ENCODE measurements around the gene NOD1.
A peak's percentile ranks its signal among the peaks of the same experiment; 100 is the strongest.

The NOD1 gene

GRCh38 chr7:30464231-30464671, 14.3 kb downstream of the NOD1 start:
- H3K4me3 ChIP-seq (replicated peaks in 1 of 2; ENCODE audit: low read depth in 2 of 2, low read length in 2 of 2) = no peak overlapping the region
- TF ChIP-seq, protein P1, sequence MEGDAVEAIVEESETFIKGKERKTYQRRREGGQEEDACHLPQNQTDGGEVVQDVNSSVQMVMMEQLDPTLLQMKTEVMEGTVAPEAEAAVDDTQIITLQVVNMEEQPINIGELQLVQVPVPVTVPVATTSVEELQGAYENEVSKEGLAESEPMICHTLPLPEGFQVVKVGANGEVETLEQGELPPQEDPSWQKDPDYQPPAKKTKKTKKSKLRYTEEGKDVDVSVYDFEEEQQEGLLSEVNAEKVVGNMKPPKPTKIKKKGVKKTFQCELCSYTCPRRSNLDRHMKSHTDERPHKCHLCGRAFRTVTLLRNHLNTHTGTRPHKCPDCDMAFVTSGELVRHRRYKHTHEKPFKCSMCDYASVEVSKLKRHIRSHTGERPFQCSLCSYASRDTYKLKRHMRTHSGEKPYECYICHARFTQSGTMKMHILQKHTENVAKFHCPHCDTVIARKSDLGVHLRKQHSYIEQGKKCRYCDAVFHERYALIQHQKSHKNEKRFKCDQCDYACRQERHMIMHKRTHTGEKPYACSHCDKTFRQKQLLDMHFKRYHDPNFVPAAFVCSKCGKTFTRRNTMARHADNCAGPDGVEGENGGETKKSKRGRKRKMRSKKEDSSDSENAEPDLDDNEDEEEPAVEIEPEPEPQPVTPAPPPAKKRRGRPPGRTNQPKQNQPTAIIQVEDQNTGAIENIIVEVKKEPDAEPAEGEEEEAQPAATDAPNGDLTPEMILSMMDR (IDR thresholded peaks at IDR 0.05; ENCODE audit: low read depth, low read length) = no peak
- DNase-seq (ENCODE audit: low read depth in 2 of 2) = peak in 1 of 2 donors; percentile 48

DNA sequence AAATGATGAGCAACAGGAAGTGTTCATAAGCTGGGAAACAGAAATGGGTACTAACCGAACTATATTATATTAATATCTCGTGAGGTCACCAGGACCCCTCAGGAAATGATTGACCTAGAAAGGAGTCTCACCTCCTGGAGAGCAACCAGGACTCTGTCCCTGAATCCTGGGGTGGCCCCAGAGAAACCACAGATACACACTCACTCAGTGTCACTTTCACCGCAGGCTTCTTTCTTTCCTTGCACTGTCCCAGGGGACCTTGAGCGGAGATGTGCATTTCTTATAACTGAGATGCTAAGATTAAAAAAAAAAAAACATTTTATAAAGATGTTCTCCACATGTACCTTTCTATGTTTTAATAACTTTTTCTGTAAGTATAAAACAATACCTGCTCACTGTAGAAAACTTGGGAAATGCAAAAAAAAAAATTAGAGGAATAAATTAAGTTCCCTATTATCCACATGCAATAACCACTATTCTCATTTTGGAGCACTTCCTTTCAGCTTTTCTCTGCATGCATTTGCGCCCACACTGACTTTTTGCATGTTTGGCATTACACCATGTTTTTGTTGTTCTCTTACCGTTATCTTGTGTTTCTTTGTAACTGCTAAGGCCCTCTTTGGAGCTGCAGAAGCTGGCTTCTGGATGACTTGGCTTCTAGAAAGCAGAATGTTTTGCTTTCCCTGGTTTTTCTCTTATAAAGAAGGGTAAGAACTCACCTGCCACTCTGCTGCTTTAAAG, 15.0 kb downstream of the NOD1 start:
- no peak overlapping the region for H3K4me3 ChIP-seq (replicated peaks in 1 of 2; ENCODE audit: low read depth in 2 of 2, low read length in 2 of 2)
- peak; percentile 55 to 74 for DNase-seq (ENCODE audit: low read depth in 2 of 2)
- TF ChIP-seq, protein P1 (IDR thresholded peaks at IDR 0.05; ENCODE audit: low read depth, low read length) = no peak

- TF ChIP-seq, protein P1 (IDR thresholded peaks at IDR 0.05; ENCODE audit: low read depth, low read length) = no peak
- DNase-seq (ENCODE audit: low read depth in 2 of 2) = no peak
- no peak overlapping the region for H3K4me3 ChIP-seq (replicated peaks in 1 of 2; ENCODE audit: low read depth in 2 of 2, low read length in 2 of 2)
These were observed 16.4 kb downstream of the NOD1 start for GRCh38 chr7:30462179-30462578.

- TF ChIP-seq, protein P1 (IDR thresholded peaks at IDR 0.05; ENCODE audit: low read depth, low read length) = no peak
- H3K4me3 ChIP-seq (replicated peaks in 1 of 2; ENCODE audit: low read depth in 2 of 2, low read length in 2 of 2) = no peak overlapping the region
These were observed 18.3 kb downstream of the NOD1 start for GRCh38 chr7:30460246-30460633.

DNA sequence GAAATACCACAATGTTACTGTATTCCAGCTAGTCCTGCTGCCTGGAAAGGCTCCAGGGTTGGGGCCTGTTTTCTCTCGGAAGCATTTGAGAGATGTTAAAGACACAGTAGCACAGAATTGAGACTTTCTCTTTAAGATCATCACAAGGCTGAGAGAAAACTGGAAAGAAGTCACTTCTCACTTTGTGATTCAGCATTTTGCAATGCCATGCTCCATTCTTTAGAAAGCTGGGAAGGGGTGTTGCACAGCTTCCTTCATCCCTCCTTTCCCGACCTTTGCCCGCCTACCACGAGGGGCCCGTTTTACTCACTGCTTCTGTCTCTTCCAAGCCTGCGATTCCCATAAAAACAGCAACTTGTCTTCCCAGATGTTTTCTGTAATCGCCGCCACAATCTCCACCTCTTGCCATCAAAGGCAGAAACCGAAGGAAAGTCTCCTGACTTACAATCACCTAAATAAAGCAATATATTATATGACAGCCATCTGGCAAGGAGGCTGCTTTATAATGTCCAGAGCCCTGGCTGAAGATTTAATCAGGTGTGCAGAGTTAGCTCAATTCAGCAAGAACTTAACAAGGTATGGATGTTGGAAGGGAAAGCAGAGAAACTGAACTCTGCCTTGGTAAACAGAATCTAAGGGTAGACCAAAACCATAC, 18.9 kb downstream of the NOD1 start:
- TF ChIP-seq, protein P1 (IDR thresholded peaks at IDR 0.05; ENCODE audit: low read depth, low read length) = no peak
- no peak overlapping the region for H3K4me3 ChIP-seq (replicated peaks in 1 of 2; ENCODE audit: low read depth in 2 of 2, low read length in 2 of 2)
- peak; percentile 94 to 97 for DNase-seq (ENCODE audit: low read depth in 2 of 2)

More at GRCh38 chr7:30460246-30460633, 18.3 kb downstream of the NOD1 start:
- peak in 1 of 2 donors; percentile 60 for DNase-seq (ENCODE audit: low read depth in 2 of 2)

- DNase-seq (ENCODE audit: low read depth in 2 of 2) = no peak
- TF ChIP-seq, protein P1 (IDR thresholded peaks at IDR 0.05; ENCODE audit: low read depth, low read length) = no peak
- H3K4me3 ChIP-seq (replicated peaks in 1 of 2; ENCODE audit: low read depth in 2 of 2, low read length in 2 of 2) = no peak overlapping the region
These were observed 20.3 kb downstream of the NOD1 start for GRCh38 chr7:30458311-30458710.
